Measurements from ENCODE around the gene PRR12.

DNA sequence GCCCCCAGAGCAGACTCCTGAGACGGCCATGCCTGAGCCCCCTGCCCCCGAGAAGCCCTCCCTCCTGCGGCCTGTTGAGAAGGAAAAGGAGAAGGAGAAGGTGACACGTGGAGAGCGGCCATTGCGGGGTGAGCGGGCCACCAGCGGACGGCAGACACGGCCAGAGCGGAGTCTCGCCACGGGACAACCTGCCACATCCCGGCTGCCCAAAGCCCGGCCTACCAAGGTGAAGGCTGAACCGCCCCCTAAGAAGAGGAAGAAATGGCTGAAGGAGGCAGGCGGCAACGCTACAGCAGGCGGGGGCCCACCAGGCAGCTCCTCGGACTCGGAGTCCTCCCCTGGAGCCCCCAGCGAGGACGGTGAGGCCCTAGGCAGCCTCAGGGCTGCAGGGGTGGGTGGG, 24.9 kb downstream of the PRR12 start:
- TF ChIP-seq POLR2AphosphoS5 (IDR thresholded peaks at IDR 0.05; ENCODE audit: low read depth, low read length), result no peak
- no peak for TF ChIP-seq POLR2A (IDR thresholded peaks at IDR 0.05; ENCODE audit: low read depth, low read length)
- no peak for TF ChIP-seq TAF1 (IDR thresholded peaks at IDR 0.05; ENCODE audit: low read depth, low read length)
- no peak for TF ChIP-seq PAX5 (IDR thresholded peaks at IDR 0.05; ENCODE audit: insufficient read depth, low read length, severe bottlenecking)
- no peak for TF ChIP-seq SPI1 (IDR thresholded peaks at IDR 0.05; ENCODE audit: low read depth, low read length)

All from GM12891 (cell line).